ENCODE results near the gene TXN.

DNA sequence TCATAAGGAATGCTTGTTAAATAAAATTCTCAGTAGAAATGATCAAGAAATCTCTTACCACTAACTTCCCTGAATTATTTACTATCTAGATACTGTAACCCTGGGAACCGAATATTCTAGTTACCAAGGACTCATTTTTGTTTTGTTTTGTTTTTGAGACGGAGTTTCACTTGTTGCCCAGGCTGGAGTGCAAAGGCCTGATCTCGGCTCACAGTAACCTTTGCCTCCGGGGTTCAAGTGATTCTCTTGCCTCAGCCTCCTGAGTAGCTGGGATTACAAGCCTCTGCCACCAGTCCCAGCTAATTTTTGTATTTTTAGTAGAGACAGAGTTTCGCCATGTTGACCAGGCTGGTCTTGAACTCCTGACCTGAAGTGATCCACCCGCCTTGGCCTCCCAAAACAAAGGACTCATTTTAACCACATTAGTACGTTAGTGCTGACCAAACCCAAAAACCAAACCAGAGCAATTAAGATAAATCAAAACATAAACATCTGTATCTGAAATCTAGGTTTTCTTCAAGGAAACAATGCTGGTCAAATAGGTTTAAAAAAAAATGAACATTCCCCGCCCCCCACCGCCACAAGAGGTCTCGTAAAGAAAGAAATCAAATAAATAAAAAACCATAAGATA lies 3.7 kb downstream of the TXN start:
- TF ChIP-seq, protein P1, sequence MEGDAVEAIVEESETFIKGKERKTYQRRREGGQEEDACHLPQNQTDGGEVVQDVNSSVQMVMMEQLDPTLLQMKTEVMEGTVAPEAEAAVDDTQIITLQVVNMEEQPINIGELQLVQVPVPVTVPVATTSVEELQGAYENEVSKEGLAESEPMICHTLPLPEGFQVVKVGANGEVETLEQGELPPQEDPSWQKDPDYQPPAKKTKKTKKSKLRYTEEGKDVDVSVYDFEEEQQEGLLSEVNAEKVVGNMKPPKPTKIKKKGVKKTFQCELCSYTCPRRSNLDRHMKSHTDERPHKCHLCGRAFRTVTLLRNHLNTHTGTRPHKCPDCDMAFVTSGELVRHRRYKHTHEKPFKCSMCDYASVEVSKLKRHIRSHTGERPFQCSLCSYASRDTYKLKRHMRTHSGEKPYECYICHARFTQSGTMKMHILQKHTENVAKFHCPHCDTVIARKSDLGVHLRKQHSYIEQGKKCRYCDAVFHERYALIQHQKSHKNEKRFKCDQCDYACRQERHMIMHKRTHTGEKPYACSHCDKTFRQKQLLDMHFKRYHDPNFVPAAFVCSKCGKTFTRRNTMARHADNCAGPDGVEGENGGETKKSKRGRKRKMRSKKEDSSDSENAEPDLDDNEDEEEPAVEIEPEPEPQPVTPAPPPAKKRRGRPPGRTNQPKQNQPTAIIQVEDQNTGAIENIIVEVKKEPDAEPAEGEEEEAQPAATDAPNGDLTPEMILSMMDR (IDR thresholded peaks at IDR 0.05; ENCODE audit: insufficient read depth, low read length, poor library complexity, severe bottlenecking), result no peak
- no peak for TF ChIP-seq EZH2phosphoT487 (conservative IDR thresholded peaks at IDR 0.05; ENCODE audit: low read length)

Measured in SU-DHL-6 (cell line).